ENCODE data around the gene BMP2K.
"Not testable (repeated sequence)": the region's sequence is repeated elsewhere in the genome, so short reads cannot be mapped to it uniquely, and the experiment has no call there.

BMP2K gene

DNA sequence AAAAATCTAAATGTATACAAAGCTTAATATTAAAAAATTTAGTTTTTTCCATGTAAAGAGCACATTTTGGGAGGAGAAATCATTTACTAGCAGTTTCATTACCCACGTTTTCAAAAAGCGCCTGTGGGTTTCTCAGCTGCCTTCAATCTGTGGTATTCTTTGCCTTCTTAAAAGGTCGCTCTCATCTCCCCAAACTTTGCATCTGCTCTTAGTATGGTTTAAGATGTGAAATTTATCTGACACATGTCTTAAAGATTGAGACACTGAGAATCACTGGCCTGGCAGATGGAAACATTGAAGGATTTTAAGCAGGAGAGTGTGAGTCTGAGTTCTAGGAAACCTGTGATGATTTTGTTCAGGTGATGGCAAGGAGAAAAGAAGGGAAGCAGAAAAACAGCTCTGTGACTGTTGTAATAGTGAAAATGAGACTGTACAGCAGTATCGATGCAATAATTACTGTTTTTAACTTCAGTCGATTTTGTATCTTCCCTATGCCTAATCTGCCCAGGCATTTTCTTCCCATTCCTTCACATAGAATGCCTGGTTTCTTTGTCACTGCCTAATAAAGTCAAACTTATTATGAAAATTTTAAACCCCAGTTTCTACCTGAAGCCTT, 87.2 kb downstream of the BMP2K start:
- DNase-seq (ENCODE audit: low spot score), result no peak

DNA sequence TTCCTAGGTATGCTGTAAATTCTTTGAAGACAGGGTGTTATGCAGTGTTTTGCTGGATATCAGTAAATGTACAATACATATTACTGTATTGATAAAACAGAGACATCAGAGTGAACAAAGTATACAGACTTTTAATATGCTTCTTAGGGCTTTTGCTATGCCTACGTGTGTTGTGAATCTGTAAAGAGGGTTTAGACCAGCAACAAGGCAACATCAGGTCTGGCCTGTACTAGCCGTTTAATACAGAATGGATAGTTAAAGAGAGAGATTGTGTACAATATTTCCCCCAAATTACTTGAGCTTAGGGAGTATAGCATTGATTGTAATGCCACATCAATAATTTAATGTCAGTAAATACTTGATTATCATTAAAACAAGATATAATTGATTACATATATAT, 87.8 kb downstream of the BMP2K start:
- no peak for DNase-seq (ENCODE audit: low spot score)

- no peak for DNase-seq (ENCODE audit: low spot score)
These were observed 88.4 kb downstream of the BMP2K start for GRCh38 chr4:78864405-78865024.

- DNase-seq (ENCODE audit: low spot score), result no peak
These were observed 89.3 kb downstream of the BMP2K start for GRCh38 chr4:78865451-78865850.

DNA sequence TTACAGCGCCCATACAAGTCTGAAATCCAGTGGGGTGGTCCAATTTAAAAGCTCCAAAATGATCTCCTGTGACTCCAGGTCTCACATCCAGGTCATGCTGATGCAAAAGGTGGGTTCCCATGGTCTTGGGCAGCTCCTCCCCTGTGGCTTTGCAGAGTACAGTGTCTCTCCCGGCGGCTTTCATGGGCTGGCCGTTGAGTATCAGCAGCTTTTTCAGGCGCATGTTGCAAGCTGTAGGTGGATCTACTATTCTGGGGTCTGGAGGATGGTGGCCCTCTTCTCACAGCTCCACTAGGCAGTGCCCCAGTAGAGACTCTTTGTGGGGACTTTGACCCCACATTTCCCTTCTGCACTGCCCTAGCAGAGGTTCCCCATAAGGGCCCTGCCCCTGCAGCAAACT, 92.6 kb downstream of the BMP2K start:
- not testable (repeated sequence) for DNase-seq (ENCODE audit: low spot score)

GRCh38 chr4:78870056-78870455, 93.9 kb downstream of the BMP2K start:
- no peak for DNase-seq (ENCODE audit: low spot score)

- DNase-seq (ENCODE audit: low spot score), result no peak
These were observed 100.6 kb downstream of the BMP2K start for GRCh38 chr4:78876568-78877320.

- DNase-seq (ENCODE audit: low spot score), result no peak
These were observed 101.9 kb downstream of the BMP2K start for GRCh38 chr4:78878031-78878430.

DNA sequence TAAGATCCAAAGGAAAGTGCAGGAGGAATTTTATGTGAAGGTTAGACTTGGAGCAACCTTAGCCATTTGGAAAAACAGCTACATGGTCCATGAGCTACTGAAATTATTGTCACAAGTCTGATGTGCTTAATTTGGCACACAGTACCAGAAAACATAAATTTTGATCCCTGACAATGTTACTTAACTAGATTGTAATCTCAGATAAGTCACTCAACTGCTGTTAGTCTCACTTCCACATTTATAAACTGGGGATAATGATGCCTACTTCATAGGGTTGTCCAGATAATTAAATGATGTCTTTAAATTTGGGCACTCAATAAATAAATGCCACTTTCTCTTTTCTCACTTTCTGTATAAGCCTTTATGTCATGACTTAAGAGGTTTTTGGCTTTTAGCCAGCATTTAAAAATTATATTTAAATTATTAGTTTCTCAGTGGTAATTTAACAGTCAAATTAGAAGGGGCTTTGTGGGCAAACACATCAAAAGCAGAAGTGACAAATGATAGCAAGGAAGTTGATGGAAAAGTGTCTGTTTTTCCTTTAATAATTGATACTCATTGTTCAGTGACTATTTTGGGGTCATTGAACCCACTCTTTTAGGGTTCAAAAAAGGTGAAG, 104.8 kb downstream of the BMP2K start:
- DNase-seq (ENCODE audit: low spot score), result no peak

DNA sequence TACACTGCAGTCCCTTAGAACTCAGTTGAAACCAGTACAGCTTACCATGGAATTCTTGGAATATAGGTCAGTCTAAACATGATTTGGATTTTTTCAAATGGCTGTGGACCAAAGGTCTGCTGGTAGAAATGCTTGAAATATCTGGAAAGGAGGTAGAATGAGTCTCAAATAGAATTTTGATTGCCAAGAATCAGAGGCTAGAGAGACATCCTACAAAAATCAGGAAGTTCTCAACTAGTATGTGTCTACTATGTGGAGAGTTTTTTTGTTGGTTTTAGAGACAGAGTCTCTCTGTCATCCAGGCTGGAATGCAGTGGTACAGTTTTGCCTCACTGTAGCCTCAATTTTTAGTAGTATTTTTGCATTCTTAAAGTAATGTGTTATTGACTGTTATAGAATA, 109.4 kb downstream of the BMP2K start:
- DNase-seq (ENCODE audit: low spot score), result no peak

- no peak for DNase-seq (ENCODE audit: low spot score)
These were observed 113.8 kb downstream of the BMP2K start for GRCh38 chr4:78889955-78890354.

DNA sequence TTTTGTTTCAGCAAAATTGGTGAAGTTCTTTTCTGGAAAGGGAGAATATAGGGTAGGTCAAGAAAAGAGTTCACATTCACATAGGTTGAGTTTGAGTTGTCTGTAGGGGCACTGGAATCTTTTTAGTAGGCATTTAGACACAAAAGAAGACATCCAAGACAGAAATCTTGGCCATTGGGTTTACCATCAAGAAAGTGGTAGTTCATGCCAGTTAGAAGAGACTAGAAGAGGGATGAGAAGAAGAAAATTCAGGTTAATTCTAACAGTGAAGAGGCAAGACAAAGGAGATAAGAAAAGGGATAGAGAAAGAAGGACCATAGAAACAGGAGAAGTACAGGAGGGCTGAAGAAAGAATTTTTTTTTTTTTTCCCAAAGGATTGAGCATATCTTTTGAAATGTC, 123.2 kb downstream of the BMP2K start:
- no peak for DNase-seq (ENCODE audit: low spot score)

DNA sequence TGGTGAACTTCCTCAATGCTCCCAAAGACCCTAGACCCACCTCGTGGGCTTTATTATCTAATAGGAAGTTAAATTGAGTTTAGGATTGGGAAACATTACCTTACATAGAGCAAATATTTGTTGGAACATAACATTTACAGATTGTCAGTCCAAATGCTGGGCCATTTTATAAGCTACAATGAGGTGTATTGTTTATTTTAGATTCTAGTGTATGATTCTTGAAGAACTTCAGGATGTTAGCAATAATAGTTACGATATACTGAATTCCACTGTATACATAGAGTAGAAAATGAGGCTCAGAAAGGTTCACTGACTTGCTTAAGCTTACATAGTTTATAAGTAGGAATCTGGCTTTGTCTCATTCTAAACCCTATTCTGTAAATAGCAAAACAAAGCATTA, 125.7 kb downstream of the BMP2K start:
- no peak for DNase-seq (ENCODE audit: low spot score)

DNA sequence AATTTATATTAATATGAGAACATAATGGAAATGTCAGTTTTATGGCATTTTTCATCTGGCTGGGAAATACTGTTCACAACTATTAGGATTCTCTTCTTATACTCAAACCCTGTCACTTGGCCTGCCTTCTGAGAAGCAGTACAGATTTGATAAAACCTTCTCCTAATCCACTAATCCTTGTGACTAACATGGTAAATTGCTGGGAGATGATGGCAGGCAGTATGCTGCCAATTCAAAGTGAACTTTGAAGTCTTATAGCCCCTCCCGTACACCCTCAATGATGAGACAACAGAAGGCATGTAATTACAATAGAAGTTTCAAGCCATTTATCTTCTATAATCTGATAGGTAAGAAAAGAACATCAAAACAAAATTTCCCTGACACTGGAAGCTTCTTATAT, 126.1 kb downstream of the BMP2K start:
- no peak for DNase-seq (ENCODE audit: low spot score)

- no peak for DNase-seq (ENCODE audit: low spot score)
These were observed 128.0 kb downstream of the BMP2K start for GRCh38 chr4:78904143-78904542.

DNA sequence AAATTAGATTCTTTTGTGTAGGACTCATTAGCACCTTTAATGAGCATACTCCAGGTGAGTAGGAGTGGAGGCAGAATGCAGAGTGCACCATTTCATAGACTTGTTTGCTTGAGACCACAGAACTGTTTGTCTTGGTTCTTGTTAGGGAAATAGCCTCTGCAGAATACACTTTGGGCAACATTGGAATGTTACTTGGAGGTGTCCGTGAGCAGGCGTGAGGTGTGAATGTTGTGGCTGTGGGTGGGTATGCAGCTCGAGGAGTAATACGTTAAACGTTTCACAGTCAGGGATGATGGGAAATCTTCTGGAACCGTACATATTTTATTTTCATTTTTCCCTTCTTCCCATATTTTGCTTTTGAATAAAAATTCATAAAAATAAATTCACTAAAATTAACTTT, 131.5 kb downstream of the BMP2K start:
- DNase-seq (ENCODE audit: low spot score), result no peak

DNA sequence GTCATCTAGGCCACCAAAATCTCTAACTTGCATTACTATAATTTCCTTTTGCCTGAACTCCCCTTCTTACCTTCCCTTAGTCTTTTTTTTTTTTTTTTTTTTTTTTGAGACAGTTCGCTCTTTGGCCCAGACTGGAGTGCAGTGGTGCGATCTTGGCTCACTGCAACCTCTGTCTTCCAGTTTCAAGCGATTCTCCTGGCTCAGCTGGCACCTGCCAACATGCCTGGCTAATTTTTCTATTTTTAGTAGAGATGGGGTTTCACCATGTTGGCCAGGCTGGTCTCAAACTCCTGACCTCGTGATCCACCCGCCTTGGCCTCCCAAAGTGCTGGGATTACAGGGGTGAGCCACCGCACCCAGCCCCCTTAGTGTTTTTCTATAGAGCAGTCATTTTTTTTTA, 132.8 kb downstream of the BMP2K start:
- DNase-seq (ENCODE audit: low spot score), result not testable (repeated sequence)

DNA sequence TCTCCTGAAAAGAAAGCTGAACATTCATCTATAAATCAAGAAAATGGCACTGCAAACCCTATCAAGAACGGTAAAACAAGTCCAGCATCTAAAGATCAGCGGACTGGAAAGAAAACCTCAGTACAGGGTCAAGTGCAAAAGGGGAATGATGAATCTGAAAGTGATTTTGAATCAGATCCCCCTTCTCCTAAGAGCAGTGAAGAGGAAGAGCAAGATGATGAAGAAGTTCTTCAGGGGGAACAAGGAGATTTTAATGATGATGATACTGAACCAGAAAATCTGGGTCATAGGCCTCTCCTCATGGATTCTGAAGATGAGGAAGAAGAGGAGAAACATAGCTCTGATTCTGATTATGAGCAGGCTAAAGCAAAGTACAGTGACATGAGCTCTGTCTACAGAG, 134.5 kb downstream of the BMP2K start:
- no peak for DNase-seq (ENCODE audit: low spot score)

GRCh38 chr4:78922207-78922606, 146.1 kb downstream of the BMP2K start:
- no peak for DNase-seq (ENCODE audit: low spot score)

DNA sequence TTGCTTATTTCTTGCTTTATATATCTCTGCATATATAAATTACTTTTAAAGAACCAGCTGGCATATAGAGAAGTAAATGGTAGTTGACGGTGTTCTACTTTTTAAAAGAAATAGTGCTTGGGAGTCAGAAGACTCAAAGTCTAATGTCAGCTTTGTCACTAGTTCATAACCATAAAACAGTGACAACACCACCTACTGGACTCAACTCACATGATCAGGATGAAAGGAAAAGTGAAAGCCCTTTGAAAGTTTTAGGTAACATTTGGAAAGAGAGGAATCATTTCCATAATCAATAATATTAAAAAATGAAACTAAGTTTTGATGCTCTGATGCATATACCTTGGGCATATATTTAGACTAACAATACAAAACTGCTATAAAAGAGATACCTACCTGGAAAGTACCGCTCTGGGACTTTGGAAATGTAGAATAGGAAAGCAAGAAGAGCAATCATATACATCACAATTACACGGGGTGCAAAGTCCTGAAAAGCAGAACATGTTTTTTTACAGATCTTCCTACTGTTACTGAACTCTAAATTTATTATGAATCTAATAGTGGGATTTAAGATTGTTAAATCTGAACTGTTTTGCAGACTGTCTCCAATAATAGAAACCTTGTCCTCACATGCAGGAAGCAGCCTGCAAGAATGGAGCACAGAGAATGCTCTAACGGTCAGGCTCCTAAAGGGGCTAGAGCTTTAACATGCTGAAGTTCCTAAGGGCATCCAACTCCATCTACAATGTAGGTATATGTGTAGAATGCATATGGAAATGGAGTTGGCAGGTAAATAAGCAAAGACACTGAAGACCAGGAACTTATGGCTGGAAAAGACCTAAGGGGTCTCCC, 147.5 kb downstream of the BMP2K start:
- DNase-seq (ENCODE audit: low spot score), result no peak

- DNase-seq (ENCODE audit: low spot score), result no peak
These were observed 150.7 kb downstream of the BMP2K start for GRCh38 chr4:78926826-78927225.

DNA sequence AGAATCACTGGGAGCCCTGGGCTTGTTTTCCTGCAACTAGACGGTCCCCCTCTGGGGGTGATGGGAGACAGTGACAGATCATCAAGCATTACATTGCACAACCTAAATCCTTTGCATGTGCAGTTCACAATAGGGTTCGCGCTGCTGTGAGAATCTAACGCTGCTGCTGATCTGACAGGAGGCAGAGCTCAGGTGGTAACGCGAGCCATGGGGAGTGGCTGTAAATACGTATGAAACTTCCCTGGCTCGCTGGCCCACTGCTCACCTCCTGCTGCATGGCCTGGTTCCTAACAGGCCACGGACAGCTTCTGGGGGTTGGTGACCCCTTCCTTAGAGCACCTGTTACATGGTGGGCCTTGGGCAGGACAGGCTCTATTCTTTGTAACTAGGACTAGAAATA, 152.7 kb downstream of the BMP2K start:
- no peak for DNase-seq (ENCODE audit: low spot score)
